PC-3 (cell line): ENCODE results near the gene TLE6.

Source experiments
- CTCF ChIP-seq: fragments of 300-600 bp; sonication (generic); conservative IDR thresholded peaks from 2 replicates; pipeline ENCODE4 v1.5.1; 2017; ENCODE audit warnings: antibody characterized with exemption, low read depth, mild to moderate bottlenecking, low read length
- EZH2 ChIP-seq: fragments of 300-600 bp; sonication (generic); IDR thresholded peaks from one replicate; pipeline ENCODE4 v1.6.1; 2017; ENCODE audit warnings: antibody characterized with exemption, mild to moderate bottlenecking, low read length; ENCODE audit not compliant: unreplicated experiment

- no peak for TF ChIP-seq EZH2
- no peak for TF ChIP-seq CTCF
These were observed 32.4 kb upstream of the TLE6 start, which contains the start of gene ZNF77 for GRCh38 chr19:2944775-2945574.
